ENCODE results near the gene CRYGB.

DNA sequence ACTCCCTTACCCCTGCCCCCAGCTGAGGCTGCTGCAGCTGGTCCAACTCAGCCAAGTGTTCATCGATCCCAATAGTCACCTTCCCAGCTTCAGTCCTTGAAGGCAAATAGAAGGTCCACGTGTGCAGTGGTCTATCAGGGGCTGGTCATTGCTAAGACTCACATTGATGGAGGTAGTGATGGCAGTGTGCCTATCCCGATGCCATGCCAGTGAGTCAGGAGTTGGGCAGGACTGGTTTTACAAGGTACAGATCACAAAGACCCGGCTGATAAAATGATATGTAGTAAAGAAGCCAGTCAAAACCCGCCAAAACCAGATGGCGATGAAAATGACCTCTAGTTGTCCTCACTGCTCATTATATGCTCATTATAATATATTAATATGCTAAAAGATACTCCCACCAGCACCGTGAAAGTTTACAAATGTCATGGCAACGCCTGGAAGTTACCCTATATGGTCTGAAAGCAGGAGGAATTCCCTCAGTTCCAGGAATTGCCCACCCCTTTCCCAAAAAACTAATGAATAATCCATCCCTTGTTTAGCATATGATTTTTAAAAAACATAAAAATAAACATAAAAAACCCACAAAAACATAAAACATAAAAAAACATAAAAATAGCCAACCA, 46.8 kb upstream of the CRYGB start:
- TF ChIP-seq CTCF (IDR thresholded peaks at IDR 0.05; ENCODE audit: low read depth, low read length) (no peak), EZH2phosphoT487 (IDR thresholded peaks at IDR 0.05; ENCODE audit: low read depth) (no peak)

Data from OCI-LY3 (cell line).